Cardiac fibroblast (primary cell): ENCODE measurements around the gene GABRQ.
A peak's percentile ranks its signal among the peaks of the same experiment; 100 is the strongest.

Experiments
- DNase-seq, 2 donors: peaks; one replicate each; pipeline versions ENCODE4 v3.0.0 to v3.0.0-alpha.2; 2010; ENCODE audit warnings: low read depth in 2 of 2
- H3K4me3 ChIP-seq, 2 donors: replicated peaks in 1 of 2; 1 replicate in 1 of 2; 2 replicates in 1 of 2; pipeline ENCODE4 v1.5.1; 2011; ENCODE audit warnings: low read depth in 2 of 2, low read length in 2 of 2, mild to moderate bottlenecking in 2 of 2, moderate library complexity in 1 of 2
- TF ChIP-seq, protein P1 (sequence below): IDR thresholded peaks from one replicate; pipeline ENCODE4 v1.5.1; 2011; ENCODE audit warnings: low read depth, mild to moderate bottlenecking, low read length, inconsistent platforms

GABRQ gene

DNA sequence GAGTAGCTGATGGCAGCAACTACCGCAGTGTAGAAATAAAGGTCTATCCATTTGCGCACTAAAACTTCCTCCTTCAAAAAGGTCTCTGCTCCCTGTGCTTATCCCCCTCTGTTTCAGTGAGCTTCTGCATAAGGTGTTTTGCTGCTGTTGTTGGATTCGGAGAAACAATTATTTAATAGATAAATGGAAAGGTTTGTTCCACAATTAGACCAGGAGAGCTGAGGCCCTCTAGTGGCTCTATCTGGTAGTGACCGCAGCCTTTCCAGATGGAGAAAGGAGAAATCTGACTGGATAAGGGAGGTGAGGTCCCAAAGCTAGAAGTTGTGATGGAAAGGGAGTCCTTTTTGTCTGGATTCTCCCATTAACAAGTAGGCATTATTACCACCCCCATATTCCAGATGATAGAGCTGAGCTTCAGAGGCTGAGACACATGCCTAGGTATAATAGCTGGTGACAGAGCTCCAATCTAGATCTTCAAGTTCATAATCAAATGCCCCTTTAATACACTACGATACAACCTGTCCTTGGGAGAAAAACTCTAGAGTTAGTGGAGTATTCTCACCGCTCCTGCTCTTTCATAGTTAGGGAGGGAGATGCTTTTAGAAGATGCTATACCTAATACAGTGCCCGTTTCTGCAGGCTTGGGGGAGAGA lies 5.1 kb upstream of the GABRQ start:
- H3K4me3 ChIP-seq, result no peak overlapping the region
- DNase-seq, result peak; percentile 54 to 55
- TF ChIP-seq, protein P1, sequence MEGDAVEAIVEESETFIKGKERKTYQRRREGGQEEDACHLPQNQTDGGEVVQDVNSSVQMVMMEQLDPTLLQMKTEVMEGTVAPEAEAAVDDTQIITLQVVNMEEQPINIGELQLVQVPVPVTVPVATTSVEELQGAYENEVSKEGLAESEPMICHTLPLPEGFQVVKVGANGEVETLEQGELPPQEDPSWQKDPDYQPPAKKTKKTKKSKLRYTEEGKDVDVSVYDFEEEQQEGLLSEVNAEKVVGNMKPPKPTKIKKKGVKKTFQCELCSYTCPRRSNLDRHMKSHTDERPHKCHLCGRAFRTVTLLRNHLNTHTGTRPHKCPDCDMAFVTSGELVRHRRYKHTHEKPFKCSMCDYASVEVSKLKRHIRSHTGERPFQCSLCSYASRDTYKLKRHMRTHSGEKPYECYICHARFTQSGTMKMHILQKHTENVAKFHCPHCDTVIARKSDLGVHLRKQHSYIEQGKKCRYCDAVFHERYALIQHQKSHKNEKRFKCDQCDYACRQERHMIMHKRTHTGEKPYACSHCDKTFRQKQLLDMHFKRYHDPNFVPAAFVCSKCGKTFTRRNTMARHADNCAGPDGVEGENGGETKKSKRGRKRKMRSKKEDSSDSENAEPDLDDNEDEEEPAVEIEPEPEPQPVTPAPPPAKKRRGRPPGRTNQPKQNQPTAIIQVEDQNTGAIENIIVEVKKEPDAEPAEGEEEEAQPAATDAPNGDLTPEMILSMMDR, result peak; percentile 71

DNA sequence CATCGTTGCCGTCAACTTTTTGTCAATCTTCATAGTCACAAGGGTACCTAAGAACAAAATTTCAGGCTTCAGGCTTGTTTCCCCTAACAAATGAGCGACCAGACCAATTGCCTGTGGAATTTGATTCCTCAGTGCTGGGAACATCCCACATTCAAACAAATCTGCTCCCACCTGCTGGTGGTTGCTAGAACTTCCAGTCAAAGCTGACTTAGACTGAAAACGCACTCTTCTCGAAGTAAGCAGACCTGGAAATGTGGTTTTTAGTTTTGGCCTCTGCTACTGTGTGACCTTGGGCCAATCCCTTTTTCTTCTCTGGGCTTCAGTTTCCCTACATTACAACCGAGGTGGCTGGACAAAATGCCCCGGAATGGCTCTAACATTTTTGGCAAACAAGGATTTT lies 1.8 kb upstream of the GABRQ start:
- TF ChIP-seq, protein P1, result peak; percentile 62
- H3K4me3 ChIP-seq, result no peak overlapping the region
- peak; percentile 70 to 74 for DNase-seq

DNA sequence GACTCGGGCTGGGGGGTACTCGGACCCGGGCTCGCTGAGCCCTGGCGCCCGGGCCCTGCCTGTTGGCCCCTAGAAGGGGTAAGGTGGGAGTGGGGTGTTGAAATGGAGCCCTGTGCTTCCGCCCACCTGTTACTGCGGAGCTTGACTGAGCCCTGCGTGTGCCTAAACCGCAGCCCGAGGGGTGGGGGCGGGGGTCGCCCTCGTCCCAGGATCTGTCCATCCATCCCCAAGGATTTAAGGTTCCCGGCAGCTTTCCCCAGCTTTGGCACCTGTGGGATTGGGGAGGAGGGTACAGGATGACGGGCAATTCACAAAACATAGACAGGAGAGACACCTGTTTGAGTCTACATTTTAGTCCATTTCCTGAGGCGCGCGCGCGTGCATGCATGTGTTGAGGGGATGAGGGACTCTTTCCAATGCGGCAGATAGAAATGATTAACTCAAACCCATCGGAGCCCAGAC lies 779 bp downstream of the GABRQ start:
- no peak for DNase-seq
- no peak overlapping the region for H3K4me3 ChIP-seq
- TF ChIP-seq, protein P1, result no peak

DNA sequence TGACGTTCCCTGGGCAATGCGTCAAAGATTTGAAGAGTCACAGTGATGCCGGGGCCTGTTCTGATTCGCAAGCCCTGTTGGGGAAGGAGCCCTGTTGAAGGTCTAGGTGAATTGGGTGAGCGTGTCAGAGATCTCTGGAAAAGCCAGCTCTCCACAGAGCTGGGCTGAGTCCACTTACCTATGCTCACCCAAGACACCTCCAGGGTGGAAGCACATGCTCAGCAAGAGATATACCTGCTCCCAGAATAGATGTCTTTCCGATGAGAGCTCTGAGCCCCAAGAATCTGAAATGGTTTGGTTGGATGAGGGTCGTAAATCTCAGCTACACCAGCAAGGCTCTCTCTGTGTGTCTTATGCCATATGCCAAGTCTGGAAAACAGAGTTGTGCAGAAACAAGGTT lies 1.7 kb downstream of the GABRQ start:
- DNase-seq, result no peak
- TF ChIP-seq, protein P1, result no peak
- no peak overlapping the region for H3K4me3 ChIP-seq

DNA sequence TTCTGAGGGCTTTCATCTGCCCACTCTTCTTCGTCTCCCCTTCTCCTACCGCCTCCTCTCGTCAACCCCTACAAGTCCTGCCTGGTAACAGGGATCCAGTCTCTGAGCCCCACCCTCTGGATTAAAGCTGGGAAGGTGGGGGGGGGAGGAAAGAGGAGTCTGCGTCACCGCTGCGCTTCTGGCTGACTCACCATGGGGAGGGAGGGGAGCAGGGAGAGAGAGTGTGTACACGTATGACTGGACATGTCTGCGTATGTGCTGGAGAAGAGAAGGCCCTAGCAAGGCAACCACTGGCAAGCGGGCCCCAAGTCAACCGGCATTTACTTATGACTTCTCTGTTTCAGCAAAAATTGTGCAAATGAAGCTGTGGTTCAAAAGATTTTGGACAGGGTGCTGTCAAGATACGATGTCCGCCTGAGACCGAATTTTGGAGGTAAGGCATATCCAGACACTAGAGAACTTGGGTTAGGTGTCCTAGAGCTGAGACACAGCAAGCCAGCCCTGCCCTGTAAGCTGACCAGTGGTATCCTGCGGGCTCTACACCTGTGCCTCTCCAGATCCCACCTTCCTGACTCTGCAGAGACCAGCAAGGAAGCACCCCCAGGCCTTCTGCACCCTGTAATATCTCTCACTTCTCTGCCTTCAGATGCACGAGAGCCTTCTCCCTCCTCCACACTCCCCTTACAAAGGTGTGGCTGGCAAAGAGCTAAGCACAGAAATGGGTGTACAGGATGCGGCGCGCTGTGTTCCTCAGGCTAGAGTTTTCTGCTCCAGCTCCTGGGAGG lies 2.5 kb downstream of the GABRQ start:
- DNase-seq, result peak in 1 of 2 donors; percentile 18
- TF ChIP-seq, protein P1, result no peak
- H3K4me3 ChIP-seq, result no peak overlapping the region

DNA sequence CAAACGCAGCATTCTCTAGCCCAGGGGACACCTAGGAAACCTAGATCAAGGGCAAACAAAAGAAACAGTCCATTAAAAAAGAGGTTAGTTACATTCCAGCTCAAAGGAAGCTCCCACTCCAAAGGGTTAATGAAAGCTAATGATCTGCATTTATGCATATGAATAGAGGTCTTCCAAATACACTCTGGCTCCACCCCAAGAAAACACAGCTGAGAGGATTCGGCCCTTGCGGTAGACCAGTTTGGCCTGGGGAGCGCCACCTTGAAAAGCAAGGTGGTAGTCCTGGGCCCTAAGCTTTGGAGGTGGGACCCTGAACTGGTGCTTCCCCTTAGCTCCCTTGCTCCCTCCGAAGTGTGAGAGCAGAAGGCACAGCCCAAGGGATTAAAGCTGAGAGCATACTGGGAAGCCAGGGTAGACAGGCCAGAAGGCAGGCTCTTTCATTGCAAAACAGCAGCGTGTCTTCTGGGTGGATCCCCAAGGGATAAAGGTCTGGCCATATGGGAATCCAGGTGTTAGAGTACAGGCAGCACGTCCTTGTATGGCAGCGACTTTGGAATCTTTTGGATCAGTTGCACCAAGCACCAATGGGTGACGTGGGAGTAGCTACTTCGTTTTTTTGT lies 3.7 kb downstream of the GABRQ start:
- TF ChIP-seq, protein P1, result no peak
- H3K4me3 ChIP-seq, result no peak overlapping the region
- DNase-seq, result no peak
